WTC11 (cell line): ENCODE data around the gene IFNGR1. TPM values are rescaled to one million over a fixed set of nuclear protein-coding genes. Genes with fewer than 3 reads are reported as not detected.

Experiments used
- ATAC-seq: fragments of 200-7000 bp; cut with Tn5 transposase; 2 replicates; pipeline ENCODE4 v1.10.0; 2021; ENCODE audit warnings: mild to moderate bottlenecking, moderate library complexity
- CTCF ChIA-PET: fragments of 300-600 bp; sonication (Branson Sonifier 250); formaldehyde crosslinking; loops from one replicate; lab custom pipeline; 2021; ENCODE audit warnings: antibody characterized with exemption; lab: Charles Lee
- POLR2A ChIA-PET: fragments of 350-600 bp; sonication (Branson Sonifier 250); formaldehyde crosslinking; loops from one replicate; lab custom pipeline; 2021; ENCODE audit warnings: antibody characterized with exemption; lab: Charles Lee
- DNase-seq: peaks from one replicate; pipeline ENCODE4 v3.0.0; 2021; ENCODE audit warnings: low spot score
- H3K27ac Mint-ChIP-seq: 2 replicates; pipeline ENCODE4 v1.8.0; 2021; ENCODE audit warnings: mixed read lengths
- H3K27me3 Mint-ChIP-seq: 2 replicates; pipeline ENCODE4 v1.8.0; 2021; ENCODE audit warnings: low read depth, mild to moderate bottlenecking, moderate library complexity, mixed read lengths
- H3K36me3 Mint-ChIP-seq: 2 replicates; pipeline ENCODE4 v1.8.0; 2021; ENCODE audit warnings: mixed read lengths
- H3K4me1 Mint-ChIP-seq: 2 replicates; pipeline ENCODE4 v1.8.0; 2022; ENCODE audit warnings: mixed read lengths
- H3K4me3 Mint-ChIP-seq: 2 replicates; pipeline ENCODE4 v1.8.0; 2021; ENCODE audit warnings: mild to moderate bottlenecking, moderate library complexity, mixed read lengths
- H3K9me3 Mint-ChIP-seq: 2 replicates; pipeline ENCODE4 v1.8.0; 2021; ENCODE audit warnings: mixed read lengths
- ETV6 ChIP-seq: sonication (generic); formaldehyde crosslinking; IDR thresholded peaks from 2 replicates; pipeline ENCODE4 v1.8.1; 2022; ENCODE audit warnings: mild to moderate bottlenecking, missing genetic modification reagents
- FOXJ3 ChIP-seq: sonication (generic); formaldehyde crosslinking; IDR thresholded peaks from 2 replicates; pipeline ENCODE4 v1.9.0; 2021; ENCODE audit warnings: missing genetic modification reagents, mild to moderate bottlenecking, borderline replicate concordance
- GRHL2 ChIP-seq: fragments of 250-450 bp; sonication (Bioruptor Pico); IDR thresholded peaks from 2 replicates; pipeline ENCODE4 v1.8.0; 2022; ENCODE audit warnings: mild to moderate bottlenecking, moderate library complexity; ENCODE audit not compliant: insufficient replicate concordance, severe bottlenecking
- GTF2I ChIP-seq: fragments of 250-450 bp; sonication (Bioruptor Pico); conservative IDR thresholded peaks from 2 replicates; pipeline ENCODE4 v1.4.0; 2021; ENCODE audit warnings: mild to moderate bottlenecking
- HMGA2 ChIP-seq: fragments of 250-450 bp; sonication (Bioruptor Pico); IDR thresholded peaks from 2 replicates; pipeline ENCODE4 v1.4.0; 2021; ENCODE audit warnings: mild to moderate bottlenecking, moderate library complexity
- JAZF1 ChIP-seq: fragments of 250-450 bp; sonication (Bioruptor Pico); IDR thresholded peaks from 2 replicates; pipeline ENCODE4 v1.9.0; 2021; ENCODE audit warnings: moderate library complexity, mild to moderate bottlenecking, inconsistent platforms
- NR3C1 ChIP-seq: sonication (generic); formaldehyde crosslinking; conservative IDR thresholded peaks from 2 replicates; pipeline ENCODE4 v1.8.1; 2023; ENCODE audit warnings: low read depth, mild to moderate bottlenecking, missing genetic modification reagents
- OVOL2 ChIP-seq: fragments of 250-450 bp; sonication (Bioruptor Pico); IDR thresholded peaks from 2 replicates; pipeline ENCODE4 v1.9.0; 2021; ENCODE audit warnings: mild to moderate bottlenecking, borderline replicate concordance
- TEAD4 ChIP-seq: sonication (generic); formaldehyde crosslinking; IDR thresholded peaks from 2 replicates; pipeline ENCODE4 v1.8.0; 2022; ENCODE audit warnings: mild to moderate bottlenecking, missing genetic modification reagents
- ZNF121 ChIP-seq: sonication (generic); formaldehyde crosslinking; IDR thresholded peaks from 2 replicates; pipeline ENCODE4 v1.8.0; 2023; ENCODE audit warnings: missing genetic modification reagents
- ZNF317 ChIP-seq: sonication (generic); formaldehyde crosslinking; IDR thresholded peaks from 2 replicates; pipeline ENCODE4 v1.8.1; 2023; ENCODE audit warnings: low read depth, mild to moderate bottlenecking, moderate library complexity, missing genetic modification reagents, borderline replicate concordance
- ZNF423 ChIP-seq: fragments of 250-450 bp; sonication (Bioruptor Pico); IDR thresholded peaks from 2 replicates; pipeline ENCODE4 v2.1.2; 2022; ENCODE audit warnings: mild to moderate bottlenecking, moderate library complexity
- total RNA-seq: library from RNA; stranded (reverse); gene quantifications from 3 replicates; pipeline ENCODE4 v1.2.3, GENCODE V29; 2021
- TF ChIP-seq, protein P1 (sequence below): sonication (generic); formaldehyde crosslinking; IDR thresholded peaks from 2 replicates; pipeline ENCODE4 v1.8.0; 2023; ENCODE audit warnings: mild to moderate bottlenecking, missing genetic modification reagents
- TF ChIP-seq, protein P2 (sequence below): sonication (generic); formaldehyde crosslinking; IDR thresholded peaks from 2 replicates; pipeline ENCODE4 v1.8.0; 2023; ENCODE audit warnings: missing genetic modification reagents
- TF ChIP-seq, protein P3 (sequence below): sonication (generic); formaldehyde crosslinking; IDR thresholded peaks from 2 replicates; pipeline ENCODE4 v1.8.1; 2023; ENCODE audit warnings: mild to moderate bottlenecking, moderate library complexity, missing genetic modification reagents
- TF ChIP-seq, protein P4 (sequence below): sonication (generic); formaldehyde crosslinking; IDR thresholded peaks from 2 replicates; pipeline ENCODE4 v1.8.1; 2022; ENCODE audit warnings: mild to moderate bottlenecking, missing genetic modification reagents, moderate library complexity, borderline replicate concordance
- TF ChIP-seq, protein P5 (sequence below): fragments of 250-450 bp; sonication (Bioruptor Pico); IDR thresholded peaks from 2 replicates; pipeline ENCODE4 v1.9.0; 2021; ENCODE audit warnings: mild to moderate bottlenecking
- TF ChIP-seq, protein P6 (sequence below): sonication (generic); formaldehyde crosslinking; IDR thresholded peaks from 2 replicates; pipeline ENCODE4 v1.8.1; 2022; ENCODE audit warnings: low read depth, missing genetic modification reagents, borderline replicate concordance
- TF ChIP-seq, protein P7 (sequence below): fragments of 250-450 bp; sonication (Bioruptor Pico); IDR thresholded peaks from 2 replicates; pipeline ENCODE4 v1.9.0; 2021; ENCODE audit warnings: moderate library complexity, mild to moderate bottlenecking, inconsistent platforms, borderline replicate concordance
- TF ChIP-seq, protein P8 (sequence below): sonication (generic); formaldehyde crosslinking; IDR thresholded peaks from 2 replicates; pipeline ENCODE4 v1.8.0; 2022; ENCODE audit warnings: mild to moderate bottlenecking, missing genetic modification reagents
- TF ChIP-seq, protein P9 (sequence below): sonication (generic); formaldehyde crosslinking; IDR thresholded peaks from 2 replicates; pipeline ENCODE4 v1.8.1; 2022; ENCODE audit warnings: mild to moderate bottlenecking, moderate library complexity, missing genetic modification reagents

IFNGR1 gene
- total RNA-seq, 1 experiment from 2014 or later: 17.6 TPM

DNA sequence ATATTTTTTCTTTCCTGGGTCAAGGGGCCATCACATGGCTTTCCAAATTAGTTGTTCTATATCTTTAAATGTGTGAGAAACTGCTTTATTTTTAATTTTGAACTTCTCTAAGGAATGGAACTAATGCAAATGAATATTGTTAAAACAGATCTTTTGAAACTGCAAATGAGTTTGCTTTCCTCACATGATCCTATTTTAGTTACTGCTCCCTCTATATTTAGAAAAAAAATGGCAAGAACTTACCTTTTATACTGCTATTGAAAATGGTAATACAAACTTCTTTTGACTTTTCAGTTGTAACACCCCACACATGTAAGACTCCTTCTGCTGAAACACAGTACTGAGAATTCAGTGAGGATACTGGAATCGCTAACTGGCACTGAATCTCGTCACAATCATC is 15.9 kb downstream of the IFNGR1 start (continued):
- TF ChIP-seq ETV6 (CRISPR knock-in tag) (no peak), ZNF423 (CRISPR knock-in tag) (no peak), GRHL2 (CRISPR knock-in tag) (no peak)
- TF ChIP-seq, protein P1, sequence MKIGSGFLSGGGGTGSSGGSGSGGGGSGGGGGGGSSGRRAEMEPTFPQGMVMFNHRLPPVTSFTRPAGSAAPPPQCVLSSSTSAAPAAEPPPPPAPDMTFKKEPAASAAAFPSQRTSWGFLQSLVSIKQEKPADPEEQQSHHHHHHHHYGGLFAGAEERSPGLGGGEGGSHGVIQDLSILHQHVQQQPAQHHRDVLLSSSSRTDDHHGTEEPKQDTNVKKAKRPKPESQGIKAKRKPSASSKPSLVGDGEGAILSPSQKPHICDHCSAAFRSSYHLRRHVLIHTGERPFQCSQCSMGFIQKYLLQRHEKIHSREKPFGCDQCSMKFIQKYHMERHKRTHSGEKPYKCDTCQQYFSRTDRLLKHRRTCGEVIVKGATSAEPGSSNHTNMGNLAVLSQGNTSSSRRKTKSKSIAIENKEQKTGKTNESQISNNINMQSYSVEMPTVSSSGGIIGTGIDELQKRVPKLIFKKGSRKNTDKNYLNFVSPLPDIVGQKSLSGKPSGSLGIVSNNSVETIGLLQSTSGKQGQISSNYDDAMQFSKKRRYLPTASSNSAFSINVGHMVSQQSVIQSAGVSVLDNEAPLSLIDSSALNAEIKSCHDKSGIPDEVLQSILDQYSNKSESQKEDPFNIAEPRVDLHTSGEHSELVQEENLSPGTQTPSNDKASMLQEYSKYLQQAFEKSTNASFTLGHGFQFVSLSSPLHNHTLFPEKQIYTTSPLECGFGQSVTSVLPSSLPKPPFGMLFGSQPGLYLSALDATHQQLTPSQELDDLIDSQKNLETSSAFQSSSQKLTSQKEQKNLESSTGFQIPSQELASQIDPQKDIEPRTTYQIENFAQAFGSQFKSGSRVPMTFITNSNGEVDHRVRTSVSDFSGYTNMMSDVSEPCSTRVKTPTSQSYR (CRISPR knock-in tag): no peak

DNA sequence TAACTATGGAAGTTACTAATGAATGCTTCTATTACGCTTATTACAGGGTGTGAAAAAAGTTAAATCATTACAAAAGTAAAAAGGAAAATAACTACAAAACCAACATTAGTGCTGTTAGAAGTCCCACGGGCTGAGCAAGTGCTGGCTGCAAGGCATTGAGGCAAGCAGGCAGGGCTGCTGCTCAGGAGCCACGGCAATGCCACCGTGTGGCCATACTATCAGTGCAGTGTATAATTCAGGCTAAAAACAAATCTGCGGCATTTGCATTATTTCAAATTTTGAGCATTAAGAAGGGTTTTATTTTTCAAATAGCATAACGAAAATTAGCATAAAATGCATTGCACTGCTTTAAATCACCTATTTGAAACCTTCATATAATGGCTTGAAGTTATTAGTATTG is 17.1 kb downstream of the IFNGR1 start:
- Mint-ChIP-seq H3K27ac (no peak overlapping the region), H3K4me3 (no peak overlapping the region), H3K9me3 (peaks cover 14% of the 10 kb centered on the region), H3K4me1 (0 out of 2 replicates have a peak, but pooled peaks cover 4% of the 10 kb centered on the region), H3K27me3 (no peaks in the 10 kb centered on the region; the same call in 1 of the 2 replicates), H3K36me3 (peaks cover 65% of the 10 kb centered on the region)
- DNase-seq: no peak
- peak; percentile 50; the same call in 1 of the 2 replicates for ATAC-seq
- ChIA-PET POLR2A (no interaction called here), CTCF (no interaction called here)
- TF ChIP-seq, protein P2, sequence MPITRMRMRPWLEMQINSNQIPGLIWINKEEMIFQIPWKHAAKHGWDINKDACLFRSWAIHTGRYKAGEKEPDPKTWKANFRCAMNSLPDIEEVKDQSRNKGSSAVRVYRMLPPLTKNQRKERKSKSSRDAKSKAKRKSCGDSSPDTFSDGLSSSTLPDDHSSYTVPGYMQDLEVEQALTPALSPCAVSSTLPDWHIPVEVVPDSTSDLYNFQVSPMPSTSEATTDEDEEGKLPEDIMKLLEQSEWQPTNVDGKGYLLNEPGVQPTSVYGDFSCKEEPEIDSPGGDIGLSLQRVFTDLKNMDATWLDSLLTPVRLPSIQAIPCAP (CRISPR knock-in tag): no peak
- TF ChIP-seq TEAD4 (CRISPR knock-in tag): no peak
- no peak for TF ChIP-seq OVOL2
- TF ChIP-seq, protein P3, sequence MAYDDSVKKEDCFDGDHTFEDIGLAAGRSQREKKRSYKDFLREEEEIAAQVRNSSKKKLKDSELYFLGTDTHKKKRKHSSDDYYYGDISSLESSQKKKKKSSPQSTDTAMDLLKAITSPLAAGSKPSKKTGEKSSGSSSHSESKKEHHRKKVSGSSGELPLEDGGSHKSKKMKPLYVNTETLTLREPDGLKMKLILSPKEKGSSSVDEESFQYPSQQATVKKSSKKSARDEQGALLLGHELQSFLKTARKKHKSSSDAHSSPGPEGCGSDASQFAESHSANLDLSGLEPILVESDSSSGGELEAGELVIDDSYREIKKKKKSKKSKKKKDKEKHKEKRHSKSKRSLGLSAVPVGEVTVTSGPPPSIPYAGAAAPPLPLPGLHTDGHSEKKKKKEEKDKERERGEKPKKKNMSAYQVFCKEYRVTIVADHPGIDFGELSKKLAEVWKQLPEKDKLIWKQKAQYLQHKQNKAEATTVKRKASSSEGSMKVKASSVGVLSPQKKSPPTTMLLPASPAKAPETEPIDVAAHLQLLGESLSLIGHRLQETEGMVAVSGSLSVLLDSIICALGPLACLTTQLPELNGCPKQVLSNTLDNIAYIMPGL (CRISPR knock-in tag): no peak
- TF ChIP-seq HMGA2: no peak
- TF ChIP-seq, protein P4, sequence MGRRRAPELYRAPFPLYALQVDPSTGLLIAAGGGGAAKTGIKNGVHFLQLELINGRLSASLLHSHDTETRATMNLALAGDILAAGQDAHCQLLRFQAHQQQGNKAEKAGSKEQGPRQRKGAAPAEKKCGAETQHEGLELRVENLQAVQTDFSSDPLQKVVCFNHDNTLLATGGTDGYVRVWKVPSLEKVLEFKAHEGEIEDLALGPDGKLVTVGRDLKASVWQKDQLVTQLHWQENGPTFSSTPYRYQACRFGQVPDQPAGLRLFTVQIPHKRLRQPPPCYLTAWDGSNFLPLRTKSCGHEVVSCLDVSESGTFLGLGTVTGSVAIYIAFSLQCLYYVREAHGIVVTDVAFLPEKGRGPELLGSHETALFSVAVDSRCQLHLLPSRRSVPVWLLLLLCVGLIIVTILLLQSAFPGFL (CRISPR knock-in tag): no peak
- TF ChIP-seq, protein P5, sequence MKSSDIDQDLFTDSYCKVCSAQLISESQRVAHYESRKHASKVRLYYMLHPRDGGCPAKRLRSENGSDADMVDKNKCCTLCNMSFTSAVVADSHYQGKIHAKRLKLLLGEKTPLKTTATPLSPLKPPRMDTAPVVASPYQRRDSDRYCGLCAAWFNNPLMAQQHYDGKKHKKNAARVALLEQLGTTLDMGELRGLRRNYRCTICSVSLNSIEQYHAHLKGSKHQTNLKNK: no peak
- no peak for TF ChIP-seq ZNF121 (CRISPR knock-in tag)
- TF ChIP-seq JAZF1 (CRISPR knock-in tag): no peak
- TF ChIP-seq, protein P6, sequence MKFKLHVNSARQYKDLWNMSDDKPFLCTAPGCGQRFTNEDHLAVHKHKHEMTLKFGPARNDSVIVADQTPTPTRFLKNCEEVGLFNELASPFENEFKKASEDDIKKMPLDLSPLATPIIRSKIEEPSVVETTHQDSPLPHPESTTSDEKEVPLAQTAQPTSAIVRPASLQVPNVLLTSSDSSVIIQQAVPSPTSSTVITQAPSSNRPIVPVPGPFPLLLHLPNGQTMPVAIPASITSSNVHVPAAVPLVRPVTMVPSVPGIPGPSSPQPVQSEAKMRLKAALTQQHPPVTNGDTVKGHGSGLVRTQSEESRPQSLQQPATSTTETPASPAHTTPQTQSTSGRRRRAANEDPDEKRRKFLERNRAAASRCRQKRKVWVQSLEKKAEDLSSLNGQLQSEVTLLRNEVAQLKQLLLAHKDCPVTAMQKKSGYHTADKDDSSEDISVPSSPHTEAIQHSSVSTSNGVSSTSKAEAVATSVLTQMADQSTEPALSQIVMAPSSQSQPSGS (CRISPR knock-in tag): no peak
- no peak for TF ChIP-seq ZNF317 (CRISPR knock-in tag)
- no peak for TF ChIP-seq FOXJ3
- TF ChIP-seq GTF2I: no peak
- TF ChIP-seq, protein P7, sequence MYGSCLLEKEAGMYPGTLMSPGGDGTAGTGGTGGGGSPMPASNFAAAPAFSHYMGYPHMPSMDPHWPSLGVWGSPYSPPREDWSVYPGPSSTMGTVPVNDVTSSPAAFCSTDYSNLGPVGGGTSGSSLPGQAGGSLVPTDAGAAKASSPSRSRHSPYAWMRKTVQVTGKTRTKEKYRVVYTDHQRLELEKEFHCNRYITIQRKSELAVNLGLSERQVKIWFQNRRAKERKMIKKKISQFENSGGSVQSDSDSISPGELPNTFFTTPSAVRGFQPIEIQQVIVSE (CRISPR knock-in tag): no peak
- TF ChIP-seq NR3C1 (CRISPR knock-in tag): no peak
- TF ChIP-seq, protein P8, sequence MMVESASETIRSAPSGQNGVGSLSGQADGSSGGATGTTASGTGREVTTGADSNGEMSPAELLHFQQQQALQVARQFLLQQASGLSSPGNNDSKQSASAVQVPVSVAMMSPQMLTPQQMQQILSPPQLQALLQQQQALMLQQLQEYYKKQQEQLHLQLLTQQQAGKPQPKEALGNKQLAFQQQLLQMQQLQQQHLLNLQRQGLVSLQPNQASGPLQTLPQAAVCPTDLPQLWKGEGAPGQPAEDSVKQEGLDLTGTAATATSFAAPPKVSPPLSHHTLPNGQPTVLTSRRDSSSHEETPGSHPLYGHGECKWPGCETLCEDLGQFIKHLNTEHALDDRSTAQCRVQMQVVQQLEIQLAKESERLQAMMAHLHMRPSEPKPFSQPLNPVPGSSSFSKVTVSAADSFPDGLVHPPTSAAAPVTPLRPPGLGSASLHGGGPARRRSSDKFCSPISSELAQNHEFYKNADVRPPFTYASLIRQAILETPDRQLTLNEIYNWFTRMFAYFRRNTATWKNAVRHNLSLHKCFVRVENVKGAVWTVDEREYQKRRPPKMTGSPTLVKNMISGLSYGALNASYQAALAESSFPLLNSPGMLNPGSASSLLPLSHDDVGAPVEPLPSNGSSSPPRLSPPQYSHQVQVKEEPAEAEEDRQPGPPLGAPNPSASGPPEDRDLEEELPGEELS (CRISPR knock-in tag): no peak
- TF ChIP-seq, protein P9, sequence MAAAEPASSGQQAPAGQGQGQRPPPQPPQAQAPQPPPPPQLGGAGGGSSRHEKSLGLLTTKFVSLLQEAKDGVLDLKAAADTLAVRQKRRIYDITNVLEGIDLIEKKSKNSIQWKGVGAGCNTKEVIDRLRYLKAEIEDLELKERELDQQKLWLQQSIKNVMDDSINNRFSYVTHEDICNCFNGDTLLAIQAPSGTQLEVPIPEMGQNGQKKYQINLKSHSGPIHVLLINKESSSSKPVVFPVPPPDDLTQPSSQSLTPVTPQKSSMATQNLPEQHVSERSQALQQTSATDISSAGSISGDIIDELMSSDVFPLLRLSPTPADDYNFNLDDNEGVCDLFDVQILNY: no peak
